Measurements from ENCODE around the gene ZNF19.

Gene ZNF19

DNA sequence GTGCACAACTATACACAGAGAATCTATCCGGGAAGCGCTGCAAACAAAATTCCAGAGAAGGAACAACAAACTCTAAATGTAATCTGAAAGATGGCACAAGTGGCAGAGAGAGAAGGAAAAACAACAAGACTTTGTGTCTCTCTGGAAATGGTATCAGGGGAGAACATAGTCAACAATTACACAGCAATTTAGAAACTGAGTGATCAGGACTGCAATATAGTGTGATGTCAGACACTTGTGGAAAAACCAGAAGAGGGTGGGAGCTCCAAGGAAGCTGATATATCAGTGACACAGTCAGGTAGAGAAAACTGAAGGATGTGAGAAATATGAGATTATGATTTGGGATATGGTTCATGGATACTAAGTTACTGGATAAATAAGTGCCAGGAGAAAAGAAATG is 8.2 kb downstream of the ZNF19 start:
- no peak overlapping the region for H3K4me3 ChIP-seq (ENCODE audit: low read depth, low read length)
- in situ Hi-C loops (cut with HindIII; ENCODE audit: low sequenced_read_pairs), result no loop called here
- TF ChIP-seq, protein P1, sequence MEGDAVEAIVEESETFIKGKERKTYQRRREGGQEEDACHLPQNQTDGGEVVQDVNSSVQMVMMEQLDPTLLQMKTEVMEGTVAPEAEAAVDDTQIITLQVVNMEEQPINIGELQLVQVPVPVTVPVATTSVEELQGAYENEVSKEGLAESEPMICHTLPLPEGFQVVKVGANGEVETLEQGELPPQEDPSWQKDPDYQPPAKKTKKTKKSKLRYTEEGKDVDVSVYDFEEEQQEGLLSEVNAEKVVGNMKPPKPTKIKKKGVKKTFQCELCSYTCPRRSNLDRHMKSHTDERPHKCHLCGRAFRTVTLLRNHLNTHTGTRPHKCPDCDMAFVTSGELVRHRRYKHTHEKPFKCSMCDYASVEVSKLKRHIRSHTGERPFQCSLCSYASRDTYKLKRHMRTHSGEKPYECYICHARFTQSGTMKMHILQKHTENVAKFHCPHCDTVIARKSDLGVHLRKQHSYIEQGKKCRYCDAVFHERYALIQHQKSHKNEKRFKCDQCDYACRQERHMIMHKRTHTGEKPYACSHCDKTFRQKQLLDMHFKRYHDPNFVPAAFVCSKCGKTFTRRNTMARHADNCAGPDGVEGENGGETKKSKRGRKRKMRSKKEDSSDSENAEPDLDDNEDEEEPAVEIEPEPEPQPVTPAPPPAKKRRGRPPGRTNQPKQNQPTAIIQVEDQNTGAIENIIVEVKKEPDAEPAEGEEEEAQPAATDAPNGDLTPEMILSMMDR (IDR thresholded peaks at IDR 0.05; ENCODE audit: low read depth, low read length), result no peak

GRCh38 chr16:71479420-71479819 is 9.7 kb downstream of the ZNF19 start:
- peak; percentile 30 for DNase-seq (ENCODE audit: low read depth, low spot score)
- H3K4me3 ChIP-seq (ENCODE audit: low read depth, low read length), result no peak overlapping the region
- TF ChIP-seq, protein P1 (IDR thresholded peaks at IDR 0.05; ENCODE audit: low read depth, low read length), result peak; percentile 68
- in situ Hi-C loops (cut with HindIII; ENCODE audit: low sequenced_read_pairs), result no loop called here

More for the DNA sequence above, 8.2 kb downstream of the ZNF19 start:
- no peak for DNase-seq (ENCODE audit: low read depth, low spot score)

GRCh38 chr16:71476457-71477124 is 12.5 kb downstream of the ZNF19 start:
- in situ Hi-C loops (cut with HindIII; ENCODE audit: low sequenced_read_pairs), result no loop called here
- TF ChIP-seq, protein P1 (IDR thresholded peaks at IDR 0.05; ENCODE audit: low read depth, low read length), result no peak

GRCh38 chr16:71474864-71475263 is 14.3 kb downstream of the ZNF19 start:
- no peak overlapping the region for H3K4me3 ChIP-seq (ENCODE audit: low read depth, low read length)
- TF ChIP-seq, protein P1 (IDR thresholded peaks at IDR 0.05; ENCODE audit: low read depth, low read length), result no peak
- DNase-seq (ENCODE audit: low read depth, low spot score), result peak; percentile 86
- in situ Hi-C loops (cut with HindIII; ENCODE audit: low sequenced_read_pairs), result no loop called here

More at GRCh38 chr16:71476457-71477124, 12.5 kb downstream of the ZNF19 start:
- DNase-seq (ENCODE audit: low read depth, low spot score), result no peak
- no peak overlapping the region for H3K4me3 ChIP-seq (ENCODE audit: low read depth, low read length)

DNA sequence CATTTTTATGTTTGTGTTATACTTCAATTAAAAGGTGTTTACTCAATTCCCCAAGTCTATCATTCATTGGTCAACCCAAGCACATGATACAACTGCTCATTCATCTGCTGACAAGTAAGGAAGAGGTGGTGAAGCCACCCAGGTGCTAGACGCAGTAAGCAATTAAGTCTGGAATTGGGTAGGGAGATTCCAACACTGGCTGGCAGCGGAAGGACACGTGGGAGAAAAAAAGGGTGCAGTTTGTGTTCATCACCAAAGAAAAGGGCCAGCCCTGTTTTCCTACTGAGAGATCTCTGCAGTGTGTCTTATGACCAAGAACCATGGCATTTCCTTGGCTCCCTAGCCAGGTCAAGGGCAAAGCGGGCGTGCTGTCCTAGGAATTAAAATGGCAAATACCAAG is 15.2 kb downstream of the ZNF19 start:
- no peak overlapping the region for H3K4me3 ChIP-seq (ENCODE audit: low read depth, low read length)
- TF ChIP-seq, protein P1 (IDR thresholded peaks at IDR 0.05; ENCODE audit: low read depth, low read length), result no peak
- in situ Hi-C loops (cut with HindIII; ENCODE audit: low sequenced_read_pairs), result no loop called here
- DNase-seq (ENCODE audit: low read depth, low spot score), result peak; percentile 1

- H3K4me3 ChIP-seq (ENCODE audit: low read depth, low read length), result no peak overlapping the region
- TF ChIP-seq, protein P1 (IDR thresholded peaks at IDR 0.05; ENCODE audit: low read depth, low read length), result no peak
- no peak for DNase-seq (ENCODE audit: low read depth, low spot score)
- in situ Hi-C loops (cut with HindIII; ENCODE audit: low sequenced_read_pairs), result no loop called here
These were observed 16.2 kb downstream of the ZNF19 start for GRCh38 chr16:71472931-71473330.

Data from astrocyte of the spinal cord (primary cell).